ENCODE measurements around the gene CKMT2. TPM values are rescaled to one million over a fixed set of nuclear protein-coding genes. Genes with fewer than 3 reads are reported as not detected.
A peak's percentile ranks its signal among the peaks of the same experiment; 100 is the strongest.

The CKMT2 gene
- 1 to 10 TPM in 1 of 4 donors, not detected in 3; 2.1 TPM for total RNA-seq

- DNase-seq: no peak
- H3K36me3 ChIP-seq: no peaks in the 10 kb centered on the region
- no peaks in the 10 kb centered on the region for H3K9me3 ChIP-seq
- no peaks in the 10 kb centered on the region for H3K27me3 ChIP-seq
- 5 to 18% methylated on average over 4 to 20 of the region's 28 CpGs for WGBS, 2 donors
- peaks cover 0 to 25% (median 0%) of the 10 kb centered on the region in 3 donors for H3K4me1 ChIP-seq
- intact Hi-C loops (cut with DNase I): no loop called here
- H3K4me3 ChIP-seq: peak within 1 kb of the TSS; percentile 5 to 54 (median 32)
- H3K27ac ChIP-seq: peak within 1 kb of the TSS in 3 of 4 donors; percentile 41 to 63 (median 57)
- no peak for TF ChIP-seq POLR2A (IDR thresholded peaks at IDR 0.05)
- no peak for TF ChIP-seq CTCF (IDR thresholded peaks at IDR 0.05)
These were observed at the start of gene CKMT2 for GRCh38 chr5:81233080-81233634. TSS of gene CKMT2 (plus strand) at chr5:81233322. CDS start at chr5:81251133, 17,811 bp downstream.

GRCh38 chr5:81183811-81184748 is 49.0 kb upstream of the CKMT2 start:
- TF ChIP-seq CTCF (IDR thresholded peaks at IDR 0.05) (no peak), POLR2A (IDR thresholded peaks at IDR 0.05) (no peak)
- Histone ChIP-seq H3K4me1 (no peaks in the 10 kb centered on the region), H3K36me3 (no peaks in the 10 kb centered on the region), H3K4me3 (no peak overlapping the region), H3K9me3 (no peaks in the 10 kb centered on the region), H3K27me3 (no peaks in the 10 kb centered on the region), H3K27ac (no peak overlapping the region)
- intact Hi-C loops (cut with DNase I): no loop called here
- no peak for DNase-seq
- 90 to 92% methylated on average over 11 of the region's 11 CpGs for WGBS, 2 donors

GRCh38 chr5:81184749-81185110 is 48.4 kb upstream of the CKMT2 start:
- Histone ChIP-seq H3K27ac (no peak overlapping the region), H3K27me3 (no peaks in the 10 kb centered on the region), H3K4me1 (no peaks in the 10 kb centered on the region), H3K4me3 (no peak overlapping the region), H3K9me3 (no peaks in the 10 kb centered on the region), H3K36me3 (no peaks in the 10 kb centered on the region)
- intact Hi-C loops (cut with DNase I): no loop called here
- DNase-seq: no peak
- WGBS, 2 donors: 88 to 89% methylated on average over 4 to 6 of the region's 6 CpGs
- TF ChIP-seq POLR2A (IDR thresholded peaks at IDR 0.05): no peak
- no peak for TF ChIP-seq CTCF (IDR thresholded peaks at IDR 0.05)

GRCh38 chr5:81187885-81188284 is 45.2 kb upstream of the CKMT2 start:
- TF ChIP-seq POLR2A (IDR thresholded peaks at IDR 0.05) (no peak), CTCF (IDR thresholded peaks at IDR 0.05) (no peak)
- Histone ChIP-seq H3K9me3 (no peaks in the 10 kb centered on the region), H3K27me3 (no peaks in the 10 kb centered on the region), H3K4me1 (no peaks in the 10 kb centered on the region), H3K27ac (no peak overlapping the region), H3K4me3 (no peak overlapping the region), H3K36me3 (no peaks in the 10 kb centered on the region)
- DNase-seq: no peak
- intact Hi-C loops (cut with DNase I): no loop called here
- WGBS, 2 donors: 36% methylated on average over 6 of the region's 6 CpGs

- Histone ChIP-seq H3K4me3 (no peak overlapping the region), H3K9me3 (no peaks in the 10 kb centered on the region), H3K27me3 (no peaks in the 10 kb centered on the region), H3K36me3 (no peaks in the 10 kb centered on the region), H3K27ac (no peak overlapping the region), H3K4me1 (no peaks in the 10 kb centered on the region)
- intact Hi-C loops (cut with DNase I): no loop called here
- 57 to 83% methylated on average over 1 to 2 of the region's 6 CpGs for WGBS, 2 donors
- no peak for DNase-seq
- TF ChIP-seq POLR2A (IDR thresholded peaks at IDR 0.05) (no peak), CTCF (IDR thresholded peaks at IDR 0.05) (no peak)
These were observed 44.2 kb upstream of the CKMT2 start for GRCh38 chr5:81188962-81189361.

Data from esophagus squamous epithelium (tissue), 5 donors.